ENCODE measurements around the gene MYO3B.

Gene MYO3B

GRCh38 chr2:170492010-170492409 lies 314.1 kb downstream of the MYO3B start:
- DNase-seq = no peak

- DNase-seq = no peak
Observed at GRCh38 chr2:170493426-170494097, 315.6 kb downstream of the MYO3B start.

DNA sequence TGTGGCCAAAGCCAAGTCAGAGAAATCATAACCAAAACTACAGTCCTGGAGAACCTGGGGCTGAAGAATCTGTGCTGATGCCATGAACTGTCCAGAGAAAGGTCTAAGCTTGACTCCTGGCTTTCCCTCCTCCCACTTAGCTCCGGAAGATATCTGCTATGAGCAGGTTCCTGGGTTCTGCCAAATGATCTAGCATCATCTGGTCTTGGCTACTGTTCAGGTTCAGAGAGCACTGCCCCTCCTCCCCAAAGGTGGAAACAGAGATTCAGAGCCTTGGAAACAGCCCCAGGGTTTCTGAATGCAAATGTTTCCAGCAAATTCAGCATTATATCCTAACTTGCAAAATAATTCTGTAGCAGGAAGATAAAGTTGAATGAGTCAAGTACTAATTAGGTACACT lies 317.9 kb downstream of the MYO3B start:
- no peak for DNase-seq

DNA sequence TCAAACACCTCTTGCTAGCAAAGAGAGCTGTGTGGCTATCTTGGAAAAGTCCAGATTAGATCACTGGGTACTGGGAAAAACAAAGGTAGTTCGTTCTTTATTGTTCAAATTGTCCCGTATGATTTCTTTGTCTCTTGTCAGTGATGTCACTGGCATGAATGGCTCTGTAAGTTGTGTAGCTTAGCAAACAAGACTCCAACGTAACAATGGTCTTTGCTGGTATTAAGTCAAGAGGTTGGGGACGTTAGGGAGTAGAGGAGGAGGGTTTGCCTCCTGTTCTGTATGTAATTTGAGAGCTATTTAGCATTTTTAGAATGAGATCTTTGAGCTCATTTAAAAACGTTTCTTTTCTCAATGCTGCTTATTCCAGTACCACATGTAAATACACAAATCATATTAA lies 320.7 kb downstream of the MYO3B start:
- no peak for DNase-seq

DNA sequence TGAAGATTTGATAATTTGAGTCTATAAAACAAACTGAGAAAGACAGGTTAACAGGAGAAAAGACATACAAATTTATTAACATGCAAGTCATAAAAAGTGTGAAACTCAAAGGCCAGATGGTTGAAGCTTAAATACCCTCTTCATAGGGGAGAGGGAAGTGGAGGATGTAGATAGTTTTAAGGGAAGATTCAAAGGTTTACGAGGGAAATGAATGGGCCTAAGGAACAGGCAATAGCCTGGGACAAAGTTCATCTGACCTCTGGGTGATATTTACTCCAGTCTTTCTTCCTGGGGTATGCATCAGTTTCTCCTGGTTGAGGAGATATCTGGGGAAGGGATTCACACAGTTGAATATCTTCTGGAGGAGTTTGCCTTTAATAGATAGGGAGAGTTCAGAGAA lies 322.2 kb downstream of the MYO3B start:
- DNase-seq = no peak

DNA sequence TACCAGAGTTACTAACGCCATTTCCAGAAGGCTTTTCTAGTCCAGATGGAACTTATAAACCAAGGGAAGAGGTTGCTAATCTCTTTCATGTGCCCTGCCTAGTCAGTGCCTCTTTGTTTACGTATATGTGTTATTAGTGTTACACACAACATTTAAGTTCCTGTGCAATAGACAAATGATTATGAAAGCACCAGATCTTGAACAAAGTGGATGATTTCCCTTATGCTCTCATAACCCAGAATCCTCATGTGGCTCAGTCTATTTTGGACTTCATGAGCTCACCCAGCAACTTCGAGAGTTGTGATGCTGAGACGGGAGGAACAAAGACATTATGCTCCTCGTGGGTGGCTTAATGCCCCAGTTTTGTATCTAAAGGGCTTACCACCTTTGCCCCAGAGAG lies 322.8 kb downstream of the MYO3B start:
- no peak for DNase-seq

DNA sequence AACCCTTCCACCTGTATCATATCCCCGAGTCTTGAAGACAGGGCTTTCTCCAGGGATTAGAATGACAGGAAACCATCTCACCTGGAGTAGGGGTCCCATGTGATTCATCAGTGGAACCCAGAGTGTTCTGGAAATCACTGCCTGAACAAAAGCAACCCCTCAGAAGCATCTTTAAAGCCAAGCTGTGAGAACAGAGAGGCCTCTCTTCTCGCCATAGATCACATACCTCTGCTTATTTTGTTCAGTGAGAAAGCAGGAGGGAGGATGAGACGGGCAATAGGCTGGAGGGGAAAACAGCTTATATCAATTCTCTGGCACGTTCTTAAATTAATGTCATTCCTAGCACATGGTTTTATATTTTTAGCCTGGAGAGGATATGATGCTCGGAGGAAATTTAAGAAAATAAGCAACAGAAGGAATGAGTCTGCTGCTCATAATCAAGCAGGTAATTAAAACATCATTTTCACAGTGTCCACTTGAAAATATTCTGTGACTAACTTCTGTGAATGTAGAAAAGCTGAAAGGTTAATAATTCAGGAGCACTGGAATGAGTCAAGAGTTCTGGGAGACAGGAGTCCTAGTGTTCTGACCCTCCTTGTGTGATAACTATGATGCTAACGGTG lies 323.6 kb downstream of the MYO3B start:
- no peak for DNase-seq

DNA sequence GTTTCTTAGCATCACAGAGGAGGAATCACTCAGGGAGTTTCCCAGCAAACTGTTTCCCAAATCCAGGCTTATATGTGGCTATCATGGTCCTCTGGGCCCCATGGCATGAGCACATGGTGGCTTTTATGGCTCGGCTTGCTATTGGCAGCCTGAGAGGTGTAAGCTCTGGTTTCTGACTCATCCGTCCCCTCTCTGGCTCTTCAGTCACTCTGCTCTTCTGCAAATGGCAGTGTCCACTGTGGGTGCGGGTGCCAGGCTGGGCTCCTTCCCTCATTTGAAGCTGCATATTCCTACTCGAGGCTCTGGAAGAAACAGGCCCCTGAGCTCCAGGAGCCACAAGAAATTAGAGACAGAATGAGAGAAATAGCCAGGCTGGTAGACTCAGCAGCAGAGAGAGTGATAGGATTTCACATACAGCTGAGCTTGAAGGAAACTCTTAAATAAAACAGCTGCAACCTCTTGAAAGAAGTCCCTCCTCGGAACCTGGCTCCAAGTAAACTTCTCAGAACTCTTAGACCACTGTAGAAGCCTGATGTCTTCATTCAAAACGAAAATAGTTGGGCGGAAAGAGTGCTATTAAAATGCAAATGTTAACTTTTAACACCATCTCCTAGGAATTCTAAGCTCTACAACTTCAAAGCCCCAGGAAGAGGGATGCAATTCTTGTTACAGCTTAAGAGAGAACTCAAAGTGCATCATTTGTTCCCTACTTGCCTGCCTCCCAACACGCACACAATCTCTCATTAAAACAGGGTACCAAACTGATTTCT lies 324.6 kb downstream of the MYO3B start:
- no peak for DNase-seq

DNA sequence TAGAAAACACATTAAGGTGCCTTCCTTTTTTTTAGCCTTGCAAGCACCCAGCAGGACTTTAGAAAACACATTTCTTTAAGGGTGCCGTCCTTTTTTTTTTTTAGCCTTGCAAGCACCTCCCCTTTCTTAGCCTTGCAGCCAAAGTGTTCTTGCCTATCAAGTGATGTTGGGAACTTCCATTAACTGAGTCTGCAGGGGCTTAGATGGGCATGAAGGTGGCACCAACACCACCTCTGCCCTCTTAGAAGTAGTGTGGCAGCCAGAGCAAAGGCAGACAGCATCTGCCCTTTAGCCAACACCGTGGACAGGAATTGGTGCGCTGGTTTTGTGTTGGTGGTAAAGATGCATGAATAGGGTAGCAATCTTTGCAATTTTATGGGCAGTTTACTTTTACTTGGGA lies 325.6 kb downstream of the MYO3B start:
- DNase-seq = no peak

DNA sequence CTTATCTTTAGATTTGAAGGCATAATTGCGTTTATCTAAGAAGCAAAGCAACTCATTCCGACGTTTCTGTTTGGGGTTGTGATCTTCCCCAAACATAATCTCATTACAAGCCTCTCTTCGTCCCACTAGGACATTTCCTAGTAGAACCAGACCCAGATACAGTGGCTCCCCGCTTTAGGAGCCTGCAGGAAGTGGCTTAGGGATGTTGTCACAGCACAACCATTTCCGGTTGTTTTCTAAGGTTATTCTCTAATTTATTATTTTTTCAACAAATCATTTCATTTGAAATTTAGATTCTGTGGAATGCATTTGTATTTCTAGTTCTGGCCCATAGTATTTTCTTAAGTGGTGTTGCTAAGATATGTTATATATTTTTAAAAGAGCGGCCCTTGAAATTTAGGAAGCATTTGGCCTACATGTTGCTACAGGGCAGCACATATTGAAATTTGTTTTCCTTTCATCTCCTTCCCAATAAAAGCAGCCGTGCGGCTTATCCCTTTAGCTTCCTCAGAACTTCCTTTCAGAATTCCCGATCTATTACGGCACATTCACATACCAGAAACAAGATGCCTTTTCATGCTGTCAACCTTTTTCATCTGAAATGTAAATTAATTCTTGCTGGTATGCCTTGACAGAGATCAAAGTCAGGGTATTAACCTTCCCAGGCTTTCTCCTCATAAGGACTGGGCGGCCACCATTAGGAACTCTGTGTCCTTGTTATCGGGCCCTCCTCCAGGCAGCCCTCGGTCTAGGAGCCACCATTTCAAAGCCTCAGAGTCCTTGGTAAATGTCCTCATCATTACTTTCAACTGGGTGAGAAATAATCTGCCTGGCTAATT lies 326.2 kb downstream of the MYO3B start:
- no peak for DNase-seq

GRCh38 chr2:170504810-170505145 lies 326.8 kb downstream of the MYO3B start:
- no peak for DNase-seq

DNA sequence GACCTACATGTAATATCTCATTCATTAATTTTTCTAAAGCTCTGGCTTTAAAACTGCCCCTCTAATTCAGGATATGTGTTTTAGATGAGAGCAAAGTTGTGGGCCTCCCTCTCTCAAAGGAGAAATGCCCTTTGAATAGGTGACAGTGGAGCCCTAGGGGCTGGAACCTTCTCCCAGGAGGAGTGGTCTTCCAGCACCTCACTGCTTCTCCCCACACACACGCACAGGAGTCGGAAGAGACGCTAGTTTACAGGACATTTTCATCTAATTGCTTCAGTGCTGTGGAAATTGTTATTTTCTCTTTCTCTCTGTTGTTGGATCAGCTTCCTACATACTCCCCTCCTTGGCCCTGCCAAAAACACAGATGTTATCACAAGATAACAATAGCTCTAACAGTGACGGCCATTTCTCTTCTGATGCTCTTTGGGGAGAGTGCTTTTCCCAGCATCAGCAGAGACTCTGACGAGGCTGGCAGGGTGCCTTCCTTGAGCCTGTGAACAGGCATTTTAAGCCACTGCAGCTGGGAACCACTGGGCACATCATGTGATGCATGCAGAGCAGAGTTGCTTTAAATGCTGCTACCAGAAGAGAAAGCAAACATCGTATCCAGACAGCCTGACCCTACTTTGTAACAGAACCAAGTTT lies 327.8 kb downstream of the MYO3B start:
- DNase-seq = no peak

GRCh38 chr2:170509452-170510193 lies 331.7 kb downstream of the MYO3B start:
- DNase-seq = no peak

DNA sequence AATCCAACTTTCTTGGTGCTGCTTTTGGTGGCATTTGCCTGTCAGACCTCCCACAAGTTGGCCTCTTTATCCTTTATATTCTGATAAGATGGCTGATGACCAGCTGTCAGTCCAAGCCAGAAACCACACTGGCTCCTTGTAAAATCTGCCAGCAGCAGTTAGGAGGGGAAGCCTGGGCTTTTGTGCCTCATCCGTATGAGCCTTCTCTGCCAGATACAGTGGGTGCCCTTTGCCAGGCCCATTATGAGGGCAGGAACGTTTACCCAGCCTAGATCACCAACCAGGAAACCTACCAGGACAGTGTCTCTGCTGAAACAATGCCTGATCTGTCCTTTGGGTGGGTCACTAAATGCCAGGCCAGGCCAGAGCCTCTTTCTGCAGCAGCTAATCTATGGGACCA lies 334.3 kb downstream of the MYO3B start:
- DNase-seq = no peak

DNA sequence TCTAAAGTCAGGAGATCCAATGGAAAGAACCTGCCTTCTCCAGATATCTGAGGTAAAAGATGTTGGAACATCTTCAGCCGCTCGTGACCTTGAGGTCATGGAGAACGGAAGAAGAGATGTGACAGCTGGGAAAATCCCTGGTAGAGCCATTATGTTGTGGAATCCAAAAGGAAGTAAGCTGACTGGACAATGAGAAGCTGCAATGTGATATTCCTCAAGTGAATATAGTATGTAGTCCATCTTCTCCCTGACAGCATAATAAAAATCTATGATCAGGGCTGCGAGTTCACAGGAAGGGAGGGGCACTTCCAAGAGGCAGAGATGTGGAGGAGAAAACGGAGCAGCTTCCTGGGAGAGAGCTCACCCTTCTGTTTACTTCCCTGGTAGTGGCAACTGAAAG lies 336.2 kb downstream of the MYO3B start:
- DNase-seq = no peak

- no peak for DNase-seq
Observed at GRCh38 chr2:170517538-170517937, 339.6 kb downstream of the MYO3B start.

DNA sequence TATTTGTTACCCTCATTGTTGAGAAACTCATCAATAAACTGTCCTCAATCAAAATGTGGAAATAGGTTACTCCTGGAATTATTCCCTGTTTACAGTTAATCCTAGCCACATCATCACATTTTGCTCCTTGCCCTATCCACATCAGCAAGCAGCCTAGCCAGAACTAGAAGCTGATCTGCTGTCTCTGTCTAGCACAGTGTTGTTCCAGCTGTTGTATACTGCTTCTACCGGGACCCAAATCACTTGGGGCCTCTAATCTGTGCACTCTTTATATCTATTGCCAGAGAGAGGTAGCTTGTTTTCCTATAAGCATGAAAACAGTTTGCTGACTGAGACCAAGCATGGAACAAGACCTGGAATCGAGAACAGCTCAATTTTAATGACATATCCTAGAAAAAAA lies 341.0 kb downstream of the MYO3B start:
- DNase-seq = no peak

DNA sequence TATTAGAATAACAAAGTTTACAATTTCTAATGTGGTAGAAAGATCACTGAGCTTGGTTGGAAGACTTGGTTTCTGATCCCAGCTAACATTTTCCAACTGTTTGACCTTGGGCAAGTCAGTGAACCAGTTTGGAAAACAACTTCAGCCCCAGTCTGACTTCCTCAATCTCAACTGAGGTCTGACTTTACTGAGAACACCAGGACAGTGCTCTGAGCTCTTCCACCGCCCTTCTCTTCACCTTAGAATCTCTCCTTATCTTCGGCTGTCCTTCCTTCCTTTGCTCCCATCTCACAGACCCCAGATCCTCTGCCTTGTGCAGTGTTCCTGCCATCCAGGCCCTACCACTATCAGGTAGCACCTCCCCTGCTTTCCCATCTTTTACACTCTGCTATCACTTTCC lies 343.4 kb downstream of the MYO3B start:
- no peak for DNase-seq

DNA sequence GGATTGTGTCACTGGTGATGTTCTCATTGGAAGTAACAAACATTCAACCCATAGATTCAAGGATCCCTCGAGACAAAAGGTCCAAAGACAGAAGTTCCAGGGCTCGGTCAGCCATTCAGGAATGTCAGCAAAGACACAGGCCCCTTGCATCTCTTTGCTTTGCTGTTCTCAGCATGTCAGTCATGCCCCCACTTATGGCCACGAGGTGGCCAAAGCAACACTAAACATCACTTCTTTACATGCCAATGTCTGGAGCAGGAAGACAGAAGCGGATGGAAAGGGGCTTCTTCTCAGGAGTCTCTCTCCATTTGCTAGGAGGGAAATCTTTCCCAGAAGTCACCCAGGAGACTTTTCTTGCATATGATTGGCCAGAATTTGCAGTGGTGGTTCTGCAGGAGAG lies 345.6 kb downstream of the MYO3B start:
- no peak for DNase-seq

- no peak for DNase-seq
Observed at GRCh38 chr2:170524828-170525565, 347.1 kb downstream of the MYO3B start.

GRCh38 chr2:170525566-170525900 lies 347.6 kb downstream of the MYO3B start:
- DNase-seq = no peak

DNA sequence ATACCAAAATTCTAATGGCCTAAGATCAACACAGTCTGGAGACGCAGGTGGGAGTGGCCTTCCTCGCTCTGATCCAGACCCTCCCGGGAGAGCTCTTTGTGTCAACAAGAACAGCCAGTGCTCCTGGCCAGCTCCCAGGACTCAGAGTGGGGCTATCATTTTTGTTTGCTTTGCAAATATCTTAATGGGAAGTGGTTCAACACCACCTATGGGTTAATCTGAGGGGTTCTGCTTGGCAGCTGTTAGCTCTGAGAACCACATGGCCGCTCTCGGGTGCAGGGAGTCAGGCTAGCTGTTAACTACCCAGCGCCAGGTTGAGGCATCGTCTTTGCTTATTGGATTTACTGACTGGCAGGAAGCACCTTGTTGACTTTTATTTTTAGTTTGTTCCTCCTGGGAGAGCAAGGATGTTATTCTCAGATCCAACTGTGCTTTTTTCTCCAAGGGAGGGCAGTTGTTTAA lies 352.4 kb downstream of the MYO3B start:
- DNase-seq = no peak

All from CD4-positive, alpha-beta T cell treated with Interferon alpha-2 for 1 hour (primary cell).